CD4-positive, alpha-beta T cell treated with Interleukin-10 for 1 hour (primary cell): ENCODE measurements around the gene EHD1.
A peak's percentile ranks its signal among the peaks of the same experiment; 100 is the strongest.

ENCODE experiments used
- DNase-seq: peaks from one replicate; pipeline ENCODE4 v3.0.0-alpha.2; 2020

Gene EHD1

DNA sequence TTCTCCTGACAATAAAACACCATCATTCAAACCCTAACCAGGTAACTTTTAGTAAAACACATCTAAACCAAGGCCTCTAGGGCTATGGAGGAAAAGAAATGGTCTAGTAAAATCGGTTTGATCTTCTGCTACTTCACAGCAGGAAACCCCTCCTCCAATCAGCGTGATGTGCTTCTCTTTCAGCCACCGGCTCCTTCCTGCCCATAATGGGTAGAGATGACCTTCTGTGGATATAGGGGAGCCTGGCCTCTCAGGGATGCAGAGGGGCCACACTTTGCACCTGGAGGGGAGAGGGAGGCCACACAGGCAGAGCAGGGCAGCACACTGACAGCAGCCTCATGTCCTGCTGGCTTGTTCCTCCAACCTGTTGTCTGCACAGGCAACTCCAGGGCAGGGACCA lies 6.9 kb downstream of the EHD1 start:
- DNase-seq = no peak

DNA sequence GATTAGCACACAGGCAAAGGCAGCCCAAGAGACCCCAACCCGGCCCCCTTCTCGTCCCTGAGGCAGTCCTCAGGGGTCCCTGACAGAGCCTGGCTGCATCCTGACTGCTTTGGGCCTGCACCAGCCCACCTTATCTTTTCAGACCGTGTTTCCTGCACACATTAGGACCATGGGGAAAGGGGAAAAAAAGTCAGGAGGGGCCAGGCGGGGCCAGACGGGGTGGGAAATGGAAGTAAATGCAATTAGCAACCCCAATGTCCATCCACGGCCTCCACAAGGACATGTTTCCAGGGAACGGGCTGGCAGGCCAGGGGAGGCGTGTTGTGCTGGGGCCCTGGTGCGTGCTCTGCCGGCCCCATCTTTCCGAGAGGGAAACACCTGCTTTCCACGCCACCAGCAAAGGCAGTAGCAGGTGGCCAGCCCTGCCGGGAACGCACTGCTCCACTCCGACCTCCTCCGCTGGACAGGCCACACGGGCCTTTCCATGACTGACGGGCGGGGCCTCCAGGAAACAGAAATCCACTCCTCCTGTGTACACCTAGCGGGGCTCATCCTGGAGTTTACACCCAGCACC lies 7.4 kb downstream of the EHD1 start:
- DNase-seq = no peak

DNA sequence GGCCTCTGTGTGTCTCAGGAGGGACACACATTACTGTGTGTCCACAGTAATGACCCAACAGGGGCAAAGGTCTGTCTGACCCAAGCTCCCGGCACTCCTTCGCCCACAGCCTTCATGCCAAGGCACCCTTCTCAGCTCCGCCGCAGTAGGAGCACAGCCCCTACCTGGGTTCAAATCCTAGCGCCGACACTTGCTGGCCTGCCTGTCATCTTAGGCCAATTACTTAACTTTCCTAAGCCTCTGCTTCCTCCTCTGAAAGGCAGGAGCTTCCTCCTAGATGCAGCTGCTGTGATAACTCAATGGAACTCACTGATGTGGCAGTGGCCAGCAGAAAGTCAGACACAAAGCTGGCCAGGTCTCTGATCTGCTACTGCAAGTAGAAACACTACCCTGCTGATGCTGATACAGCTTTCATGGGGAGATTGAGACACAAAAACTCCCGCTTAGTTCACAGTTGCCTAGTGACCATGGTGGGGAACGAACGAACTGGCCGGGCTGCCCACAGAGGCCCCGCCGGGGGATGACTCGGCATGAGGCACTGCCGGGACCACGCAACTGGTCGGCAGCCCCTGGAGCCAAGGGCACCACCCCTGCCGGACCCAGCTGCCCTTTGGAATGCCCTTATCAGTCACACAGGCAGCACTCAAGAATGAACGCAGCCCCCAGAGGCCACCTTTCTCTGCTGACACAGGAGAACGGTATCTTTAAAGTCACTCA lies 8.1 kb downstream of the EHD1 start:
- no peak for DNase-seq

DNA sequence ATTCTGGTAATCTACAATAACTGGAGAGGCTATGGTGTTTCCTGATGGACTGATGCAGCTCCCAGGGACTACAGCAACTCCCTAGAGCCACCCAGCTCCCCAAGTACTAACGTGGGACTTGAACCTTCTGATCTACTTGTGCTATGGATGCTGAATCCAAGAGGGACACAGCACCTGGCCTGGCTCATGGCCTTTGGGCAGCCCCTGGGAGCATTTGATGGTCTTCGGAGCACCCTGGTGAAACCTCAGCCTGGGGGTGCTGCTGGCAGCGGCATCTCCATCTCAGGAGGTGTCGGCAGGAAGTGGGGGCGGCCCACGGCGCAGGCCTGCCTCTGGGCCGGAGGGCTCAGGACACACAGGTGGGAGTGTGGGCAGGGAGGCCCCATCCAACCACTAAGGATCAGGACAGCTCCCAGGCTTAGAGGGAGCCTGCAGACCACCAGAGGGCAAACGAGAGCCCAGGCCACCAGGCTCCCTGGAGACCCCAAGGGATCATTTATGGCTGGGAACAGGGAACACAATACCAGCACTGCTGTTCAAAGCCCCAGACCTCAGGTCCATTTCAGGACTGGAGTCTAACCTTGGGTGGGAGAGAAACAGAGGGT lies 8.7 kb downstream of the EHD1 start:
- DNase-seq = no peak

DNA sequence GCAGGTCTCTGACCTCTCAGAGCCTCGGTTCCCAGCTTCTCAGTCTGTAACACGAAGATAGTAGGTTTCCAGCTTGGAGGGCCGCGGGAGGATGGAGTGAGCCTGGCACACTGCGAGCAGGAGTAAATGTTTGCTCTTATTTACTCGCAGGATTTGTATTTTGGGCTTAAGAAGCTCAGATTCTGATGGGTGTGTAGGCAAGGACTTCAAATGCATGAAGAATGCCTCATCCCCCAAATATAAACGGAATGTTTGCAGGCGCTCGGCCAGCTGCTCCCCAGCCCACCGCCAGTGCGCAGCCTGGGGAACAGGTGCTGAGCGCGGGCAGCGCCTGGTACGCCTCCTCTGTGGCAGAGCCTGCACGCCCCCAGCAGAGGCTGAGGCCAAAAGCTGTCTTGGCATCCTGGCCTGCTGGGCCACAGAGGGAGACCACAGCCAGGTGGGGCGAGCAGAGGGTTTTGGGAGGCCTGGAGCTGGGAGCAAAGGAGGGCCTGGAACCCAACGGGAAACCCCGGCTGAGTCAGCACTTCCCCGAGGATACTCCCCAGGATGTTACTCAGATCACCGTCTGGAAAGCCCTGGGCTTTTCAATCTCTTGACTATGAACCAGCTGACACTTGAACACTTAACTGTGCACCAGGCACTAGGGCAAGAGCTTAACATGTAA lies 9.4 kb downstream of the EHD1 start:
- no peak for DNase-seq

DNA sequence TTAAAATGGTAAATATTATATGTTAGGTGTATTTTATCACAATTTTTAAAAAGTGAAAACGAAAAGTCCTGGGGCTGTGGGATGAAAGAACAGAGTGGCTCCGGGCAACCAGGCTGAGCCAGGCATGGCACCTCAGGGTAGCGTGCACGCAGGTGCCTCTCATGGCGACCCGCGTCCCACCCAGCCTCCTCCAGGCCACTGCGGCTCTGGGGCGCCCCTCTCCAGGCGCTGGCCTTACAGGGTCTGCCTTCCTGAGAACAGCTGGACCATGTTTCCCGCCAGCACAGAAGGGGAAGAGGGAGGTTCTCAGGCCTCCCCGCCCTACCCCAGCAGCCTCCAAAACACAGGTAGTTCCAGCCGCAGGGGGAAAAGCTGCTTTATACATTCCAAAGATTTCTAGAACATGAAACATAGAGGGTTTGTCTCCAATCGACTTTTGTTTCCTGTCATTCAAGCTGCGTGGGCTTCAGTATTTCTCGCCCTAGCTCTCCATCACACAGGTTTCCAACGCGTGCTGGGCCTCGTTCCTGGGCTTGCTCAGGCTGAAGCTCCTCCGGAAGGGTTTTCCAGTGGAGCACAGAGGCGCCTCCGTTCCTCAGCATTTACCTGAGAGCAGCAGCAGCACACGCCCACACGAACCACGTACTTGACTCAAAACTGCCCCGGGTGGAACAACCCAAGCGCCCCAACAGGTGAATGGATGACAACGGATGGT lies 10.5 kb downstream of the EHD1 start:
- no peak for DNase-seq

DNA sequence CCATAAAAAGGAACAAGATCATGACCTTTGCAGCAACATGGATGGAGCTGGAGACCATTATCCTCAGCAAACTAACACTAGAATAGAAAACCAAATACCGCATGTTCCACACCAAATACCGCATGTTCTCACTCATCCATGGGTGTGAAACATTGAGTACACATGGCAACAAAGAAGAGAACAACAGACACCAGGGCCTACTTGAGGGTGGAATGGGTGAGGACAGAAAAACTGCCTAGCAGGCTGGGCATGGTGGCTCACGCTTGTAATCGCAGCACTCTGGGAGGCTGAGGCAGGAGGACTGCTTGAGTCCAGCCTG lies 12.3 kb downstream of the EHD1 start:
- DNase-seq = no peak

DNA sequence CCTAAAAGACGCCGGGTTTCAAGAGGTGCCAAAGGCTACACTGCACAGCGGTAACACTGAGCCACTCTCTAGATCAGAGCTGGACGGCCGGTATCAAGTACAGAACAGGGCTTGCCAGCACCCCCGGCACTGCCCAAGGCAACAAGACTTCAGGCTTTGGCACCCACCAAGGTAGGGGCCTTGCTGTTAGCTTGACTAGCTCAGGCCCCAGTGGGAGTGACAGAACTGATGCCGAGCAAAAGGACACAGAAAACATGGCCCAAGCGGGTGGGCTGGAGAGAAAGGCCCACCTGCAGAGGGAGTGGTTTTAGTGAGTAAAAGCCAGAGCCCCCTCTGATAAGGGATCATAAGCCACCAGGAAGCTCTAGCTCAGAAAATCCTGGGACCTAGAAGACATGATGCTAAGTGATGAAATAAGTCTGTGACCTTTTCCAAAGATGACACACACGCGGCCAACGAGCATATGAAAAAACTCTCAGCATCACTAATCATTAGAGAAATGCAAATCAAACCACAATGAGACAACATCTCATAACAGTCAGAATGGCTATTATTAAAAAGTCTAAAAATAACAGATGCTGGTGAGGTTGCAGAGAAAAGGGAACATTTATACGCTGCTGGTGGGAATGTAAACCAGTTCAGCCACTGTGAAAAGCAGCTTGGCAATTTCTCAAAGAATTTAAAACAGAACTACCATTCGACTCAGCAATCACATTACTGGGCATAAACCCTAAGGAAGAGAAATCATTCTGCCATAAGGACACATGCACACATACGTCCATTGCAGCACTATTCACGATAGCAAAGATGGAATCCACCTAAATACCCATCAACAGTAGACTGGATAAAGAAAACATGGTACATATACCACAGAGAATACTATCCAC lies 12.9 kb downstream of the EHD1 start:
- DNase-seq = no peak

DNA sequence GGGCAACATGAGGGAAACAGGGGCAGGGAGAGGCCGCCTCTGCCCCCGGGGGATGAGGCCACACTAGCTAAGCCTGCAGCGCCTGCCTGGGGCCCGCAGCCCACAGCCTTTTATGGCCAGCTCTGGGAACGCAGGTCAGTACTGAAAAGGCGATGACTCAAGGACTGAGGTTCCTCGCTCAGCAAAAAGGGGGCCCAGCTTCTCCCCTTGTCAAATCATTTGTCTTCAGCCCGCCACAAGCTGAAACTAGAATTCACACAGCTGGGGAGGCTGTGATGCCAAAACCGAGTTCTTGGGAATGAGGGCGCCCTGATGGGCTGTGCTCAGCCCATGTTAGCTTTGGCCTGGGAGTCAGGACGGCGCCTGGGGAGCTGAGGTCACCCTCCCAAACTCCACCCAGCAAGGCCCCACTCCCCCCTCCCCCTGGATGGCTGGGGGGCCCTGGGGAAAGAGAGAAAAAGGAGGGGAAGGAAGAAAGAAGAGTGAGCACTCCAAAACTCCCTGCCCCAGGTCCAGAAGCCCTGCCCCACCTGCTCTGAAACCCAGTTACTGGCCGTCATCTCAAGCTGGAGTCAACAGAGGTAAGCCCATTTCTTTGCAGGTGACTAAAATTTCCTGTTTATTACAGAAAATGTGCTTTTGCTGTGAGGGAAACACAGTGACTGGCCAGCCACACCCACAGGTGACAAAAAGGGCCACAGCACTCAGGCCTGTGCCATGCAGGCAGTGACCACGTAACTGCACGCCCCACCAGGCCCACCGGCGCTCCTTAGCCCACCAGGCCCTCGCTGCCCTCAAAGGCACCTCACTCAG lies 13.7 kb downstream of the EHD1 start:
- no peak for DNase-seq

DNA sequence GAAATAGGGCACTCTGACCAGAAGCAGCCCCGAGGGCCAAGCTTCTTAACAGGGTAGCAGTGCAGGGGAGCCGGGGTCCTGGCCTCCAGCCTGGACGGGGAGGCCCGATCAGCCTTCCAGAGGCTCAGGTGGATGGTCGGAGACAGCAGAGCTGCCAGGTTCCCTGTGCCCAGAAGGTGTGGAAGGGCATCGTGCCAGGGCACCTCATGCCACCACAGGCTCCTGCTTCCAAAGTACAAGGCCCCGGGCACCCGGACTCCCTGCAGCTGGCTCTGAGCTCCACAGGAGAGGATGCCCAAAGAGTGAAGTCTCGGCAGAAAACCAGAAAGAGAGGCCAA lies 14.3 kb downstream of the EHD1 start:
- no peak for DNase-seq

DNA sequence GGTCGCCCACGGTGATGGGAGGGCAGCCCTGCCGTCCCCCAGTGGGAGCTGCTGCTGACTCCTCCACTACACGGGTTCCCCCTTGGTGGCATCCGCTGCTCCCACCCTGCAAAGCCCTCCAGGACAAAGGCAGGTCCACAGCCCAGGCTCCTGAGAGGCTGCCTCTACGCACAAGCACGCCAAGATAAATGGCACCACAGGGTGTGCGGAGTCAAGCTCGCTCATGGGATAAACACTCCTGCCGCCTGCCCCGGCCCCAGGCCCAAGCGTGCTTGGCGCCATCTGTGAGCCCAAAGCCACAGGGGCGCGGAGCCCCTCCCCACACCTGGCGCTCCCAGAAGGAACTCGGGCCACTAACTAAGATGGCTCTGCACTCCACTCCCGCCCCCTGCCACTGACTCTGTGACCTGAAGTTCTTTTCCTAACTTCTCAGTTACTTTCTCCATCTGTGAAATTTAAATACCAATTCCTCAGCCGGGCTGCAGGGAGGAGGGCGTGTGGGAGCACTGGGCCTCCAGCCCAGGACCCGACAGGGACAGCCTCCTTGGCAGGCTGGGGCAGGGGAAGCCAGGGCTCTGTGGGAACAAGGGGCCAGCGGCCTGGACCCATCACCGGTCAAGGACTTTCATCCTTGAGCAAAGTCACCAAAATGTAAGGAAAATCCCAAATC lies 14.9 kb downstream of the EHD1 start:
- DNase-seq = no peak

DNA sequence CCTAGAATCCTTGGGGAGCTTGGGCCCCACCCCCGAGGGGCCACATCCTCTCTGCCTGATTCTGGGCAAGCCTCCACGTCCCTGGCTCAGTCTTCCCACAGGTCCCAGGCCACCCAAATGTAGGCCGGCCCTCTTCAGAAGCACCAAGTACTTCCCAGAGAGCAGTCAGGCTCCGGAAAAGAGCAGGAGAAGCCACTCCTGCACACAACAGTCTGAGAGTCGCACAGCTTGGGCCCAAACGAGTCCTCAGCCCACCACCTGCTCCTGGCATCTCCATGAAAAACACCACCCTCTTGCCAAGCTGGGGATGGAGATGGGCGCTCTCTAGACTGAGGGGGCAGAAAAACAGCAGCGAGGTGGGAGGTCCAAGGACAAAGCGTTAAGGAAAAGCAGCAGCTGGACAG lies 15.4 kb downstream of the EHD1 start:
- DNase-seq = no peak

DNA sequence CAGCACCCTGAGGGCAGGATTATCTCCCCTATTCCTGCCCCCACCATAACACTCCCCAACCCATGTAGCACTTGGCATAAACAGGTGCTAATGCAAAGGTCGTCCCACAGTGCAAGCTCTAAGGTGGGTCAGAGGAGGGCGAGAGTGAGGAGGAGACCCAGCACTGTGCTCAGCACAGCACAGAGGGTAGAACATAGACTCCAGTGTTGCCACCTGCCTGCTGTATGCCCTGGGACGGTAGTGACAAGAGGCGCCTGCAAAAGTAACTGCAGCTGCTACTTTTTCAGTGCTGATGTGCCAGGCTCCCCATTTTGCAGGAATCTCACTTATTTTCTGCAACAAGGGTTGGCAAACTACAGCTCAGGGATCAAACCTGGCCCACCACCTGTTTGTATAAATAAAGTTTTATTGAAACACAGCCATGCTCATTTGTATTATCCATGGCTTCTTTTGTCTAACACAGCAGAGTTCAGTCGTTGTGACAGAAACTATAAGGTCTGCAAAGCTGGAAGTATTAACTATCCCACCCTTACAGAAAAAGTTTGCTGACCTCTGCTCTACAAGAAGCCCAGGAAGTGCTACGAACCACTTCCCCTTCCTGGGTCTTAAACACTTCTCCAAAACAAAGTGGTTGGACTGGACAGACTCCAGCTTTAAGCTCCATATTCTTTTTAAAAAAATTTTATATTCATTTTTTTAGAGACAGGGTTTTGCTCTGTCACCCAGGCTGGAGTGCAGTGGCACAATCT lies 17.0 kb downstream of the EHD1 start:
- no peak for DNase-seq

DNA sequence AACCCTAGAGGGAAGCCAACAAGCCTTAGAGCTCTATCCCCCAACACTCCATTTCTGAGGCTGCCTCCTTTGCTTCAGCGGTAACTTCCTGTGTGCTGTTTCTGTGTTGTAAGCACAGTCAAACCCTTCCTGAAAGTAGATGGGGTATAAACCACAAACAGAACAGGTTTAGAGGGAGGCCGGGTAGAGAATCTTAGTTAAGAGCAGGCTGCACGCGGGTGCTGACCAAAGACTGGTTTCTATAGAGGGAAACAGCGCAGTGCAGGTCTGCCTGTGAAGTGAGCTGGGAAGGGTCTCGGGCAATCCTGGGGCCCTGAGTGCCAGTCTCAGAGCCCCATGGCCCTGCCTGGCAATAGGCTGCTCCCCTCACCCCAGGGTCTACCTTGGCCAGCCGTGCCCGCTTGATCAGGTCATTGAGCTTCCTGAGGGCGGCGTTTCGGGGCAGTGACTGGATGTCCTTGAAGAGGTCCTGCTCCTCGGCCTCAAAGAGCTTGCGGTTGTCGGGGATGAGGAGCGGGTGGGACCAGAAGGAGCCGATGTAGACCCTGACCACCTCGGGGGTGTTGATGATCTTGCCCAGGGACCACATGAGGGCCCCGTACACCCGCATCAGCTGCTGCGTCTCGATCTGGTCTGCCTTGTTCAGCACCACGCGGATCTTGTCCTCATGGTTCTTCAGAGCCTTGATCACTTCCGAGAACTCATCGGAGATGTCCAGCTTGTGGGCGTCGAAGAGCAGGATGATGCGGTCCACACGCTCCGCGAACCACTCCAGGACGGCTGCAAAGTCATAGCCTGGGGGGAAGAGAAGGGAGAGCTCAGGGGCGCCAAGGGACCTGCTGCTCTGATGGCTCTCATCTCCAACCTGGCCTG lies 18.6 kb downstream of the EHD1 start:
- DNase-seq = peak; percentile 77

DNA sequence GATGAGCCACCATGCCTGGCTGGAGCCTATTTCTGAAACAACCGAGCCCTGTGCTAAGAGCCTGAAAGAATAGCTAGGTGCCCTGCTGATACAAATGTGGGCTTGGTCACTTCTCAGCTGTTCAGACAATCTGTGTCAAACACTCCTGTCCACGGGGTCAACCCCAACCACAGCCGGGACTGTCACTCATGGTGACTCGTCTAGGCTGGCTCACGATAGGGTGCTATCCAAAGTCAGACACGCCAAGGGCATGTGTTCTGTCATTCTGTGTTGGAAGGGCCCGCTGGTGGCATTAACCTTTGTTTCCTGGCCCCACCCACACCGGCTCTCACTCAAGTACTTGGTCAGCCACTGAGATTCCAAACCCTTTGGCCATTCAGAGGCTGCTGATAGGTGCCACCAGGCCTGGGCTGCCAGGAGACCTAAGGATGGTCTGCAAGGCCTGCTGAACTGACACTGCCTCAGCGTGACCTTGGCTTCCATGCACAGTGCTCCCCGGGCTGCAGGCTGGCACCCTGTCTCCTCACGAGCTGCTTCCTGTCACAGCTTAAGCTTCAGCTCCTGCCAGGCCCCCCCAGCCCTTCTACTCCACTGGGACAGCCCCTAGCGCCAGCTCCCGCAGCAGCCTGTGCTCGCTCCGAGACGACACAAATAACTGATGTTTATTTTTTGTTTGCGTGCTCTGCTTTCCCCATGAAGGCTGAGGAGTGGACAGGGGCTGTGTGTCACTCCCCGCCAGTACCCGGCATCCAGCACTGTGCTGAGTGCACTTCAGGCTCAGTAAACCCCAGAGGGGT lies 19.8 kb downstream of the EHD1 start:
- peak; percentile 68 for DNase-seq

DNA sequence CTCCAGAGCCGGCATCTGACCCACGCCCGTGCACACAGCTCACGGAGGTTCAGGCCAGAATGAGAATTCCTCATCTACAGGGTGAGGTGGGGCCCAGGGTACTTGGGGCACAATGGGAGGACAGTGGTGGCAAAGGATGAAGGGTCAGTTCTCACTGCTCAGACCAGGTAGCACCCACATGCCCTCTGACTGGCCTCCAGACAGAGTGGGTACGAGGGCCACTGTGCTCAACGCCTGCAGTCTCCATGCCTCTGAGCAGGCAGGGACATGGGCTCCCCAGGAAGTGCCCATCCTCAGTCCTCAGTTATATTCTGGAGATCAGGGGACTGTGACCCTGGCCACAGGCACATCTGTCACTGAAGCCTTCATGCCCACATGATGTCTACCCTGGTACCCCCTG lies 20.9 kb downstream of the EHD1 start:
- no peak for DNase-seq

DNA sequence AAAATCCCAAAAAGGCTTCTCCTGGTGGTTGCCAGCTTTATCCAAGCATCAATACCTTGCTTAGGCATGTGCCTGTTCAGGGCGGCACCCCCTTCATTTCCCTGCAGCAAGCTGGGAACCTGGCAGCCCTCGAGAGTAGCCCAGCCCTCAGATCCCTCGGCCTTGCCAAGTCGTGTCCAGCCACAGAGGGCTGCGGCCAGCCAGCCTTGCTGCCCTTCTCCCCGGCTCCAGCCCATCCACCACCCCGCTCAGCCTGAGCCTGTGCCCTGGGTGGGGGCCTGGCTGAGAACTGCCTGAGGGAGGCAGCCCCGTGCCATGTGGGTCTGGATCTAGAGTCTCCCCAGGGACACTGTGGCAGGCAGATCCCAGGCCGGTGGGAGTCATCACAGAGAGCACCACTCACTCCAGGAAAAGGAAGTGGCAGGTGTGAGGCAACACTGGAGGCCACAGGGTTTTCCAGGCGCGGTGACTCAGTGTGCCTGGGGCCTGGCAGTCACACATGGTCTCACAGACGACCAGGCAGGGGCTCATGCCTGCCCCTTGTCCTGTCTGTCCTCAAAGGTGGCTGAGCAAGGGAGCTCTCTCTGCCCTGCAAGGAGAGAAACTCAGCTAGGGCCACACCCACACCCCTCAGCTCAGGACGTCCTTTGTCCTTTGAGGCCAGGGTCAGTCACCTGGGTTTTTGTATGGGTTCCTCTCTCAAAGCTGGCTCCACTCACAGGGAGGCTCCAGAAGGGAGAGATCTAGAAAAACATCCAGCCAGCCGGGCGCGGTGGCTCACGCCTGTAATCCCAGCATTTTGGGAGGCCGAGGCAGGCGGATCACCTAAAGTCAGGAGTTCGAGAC lies 21.8 kb downstream of the EHD1 start:
- DNase-seq = no peak
